Hepatocyte (in vitro differentiated cells): ENCODE results near the gene ACOT2.

ENCODE experiments used
- EZH2 ChIP-seq: fragments of 200-600 bp; sonication (generic); IDR thresholded peaks from 2 replicates; pipeline ENCODE4 v1.6.1; 2016; ENCODE audit warnings: antibody characterized with exemption, mild to moderate bottlenecking, borderline replicate concordance
- EZH2phosphoT487 ChIP-seq: fragments of 200-600 bp; sonication (generic); IDR thresholded peaks from one replicate; pipeline ENCODE4 v1.6.1; 2018; ENCODE audit warnings: antibody characterized with exemption, mild to moderate bottlenecking, low read depth, moderate library complexity; ENCODE audit not compliant: unreplicated experiment, severe bottlenecking
- TF ChIP-seq, protein P1 (sequence below): fragments of 200-600 bp; sonication (generic); IDR thresholded peaks from 2 replicates; pipeline ENCODE4 v1.5.1; 2016; ENCODE audit warnings: antibody characterized with exemption, mild to moderate bottlenecking; ENCODE audit not compliant: poor library complexity

DNA sequence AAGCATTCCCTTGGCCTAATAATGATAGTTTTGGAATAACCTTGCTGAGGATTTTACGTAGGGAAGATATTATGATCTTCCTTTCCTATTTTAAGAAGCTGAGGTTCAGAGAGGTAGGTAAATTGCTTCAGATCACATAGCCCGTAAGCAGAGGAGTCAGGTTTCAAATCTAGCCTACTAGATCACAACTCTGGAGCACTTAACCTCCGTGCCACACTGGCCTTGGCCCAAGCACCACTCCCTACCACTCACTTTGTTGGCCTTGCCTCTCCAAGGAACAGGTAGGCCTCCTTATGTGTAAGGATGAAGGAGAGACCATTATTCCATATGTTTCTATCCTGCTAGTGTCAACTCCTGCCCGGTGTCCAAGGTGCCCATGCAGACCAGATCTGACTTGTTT is 44.5 kb upstream of the ACOT2 start:
- TF ChIP-seq, protein P1, sequence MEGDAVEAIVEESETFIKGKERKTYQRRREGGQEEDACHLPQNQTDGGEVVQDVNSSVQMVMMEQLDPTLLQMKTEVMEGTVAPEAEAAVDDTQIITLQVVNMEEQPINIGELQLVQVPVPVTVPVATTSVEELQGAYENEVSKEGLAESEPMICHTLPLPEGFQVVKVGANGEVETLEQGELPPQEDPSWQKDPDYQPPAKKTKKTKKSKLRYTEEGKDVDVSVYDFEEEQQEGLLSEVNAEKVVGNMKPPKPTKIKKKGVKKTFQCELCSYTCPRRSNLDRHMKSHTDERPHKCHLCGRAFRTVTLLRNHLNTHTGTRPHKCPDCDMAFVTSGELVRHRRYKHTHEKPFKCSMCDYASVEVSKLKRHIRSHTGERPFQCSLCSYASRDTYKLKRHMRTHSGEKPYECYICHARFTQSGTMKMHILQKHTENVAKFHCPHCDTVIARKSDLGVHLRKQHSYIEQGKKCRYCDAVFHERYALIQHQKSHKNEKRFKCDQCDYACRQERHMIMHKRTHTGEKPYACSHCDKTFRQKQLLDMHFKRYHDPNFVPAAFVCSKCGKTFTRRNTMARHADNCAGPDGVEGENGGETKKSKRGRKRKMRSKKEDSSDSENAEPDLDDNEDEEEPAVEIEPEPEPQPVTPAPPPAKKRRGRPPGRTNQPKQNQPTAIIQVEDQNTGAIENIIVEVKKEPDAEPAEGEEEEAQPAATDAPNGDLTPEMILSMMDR = no peak
- TF ChIP-seq EZH2 = no peak
- no peak for TF ChIP-seq EZH2phosphoT487
